ENCODE data around the gene TMEM144.

The TMEM144 gene

GRCh38 chr4:158192439-158193158, 17.7 kb upstream of the TMEM144 start:
- ChIA-PET POLR2A (no interaction called here), CTCF (interaction anchor here (1.0 to 9.0 kb wide), 8 partner anchors 10 to 202 kb away, joined by 3 to 52 read pairs (median 4); no protein-coding TSS in a partner anchor)
- H3K36me3 ChIP-seq (ENCODE audit: control insufficient read depth in 2 of 2, insufficient read depth in 1 of 2, low read length in 2 of 2): no peaks in the 10 kb centered on the region
- no peak overlapping the region for H3K27ac ChIP-seq (ENCODE audit: extremely low read depth, low read depth, low read length)
- no peaks in the 10 kb centered on the region for H3K4me1 ChIP-seq (ENCODE audit: control insufficient read depth, insufficient read depth, low read length)
- no peak overlapping the region for H3K4me3 ChIP-seq (ENCODE audit: low read depth, low read length)
- no peaks in the 10 kb centered on the region for H3K9me3 ChIP-seq (ENCODE audit: control insufficient read depth, insufficient read depth, low read depth, low read length)
- TF ChIP-seq ZNF175 (tag by site-specific recombination; IDR thresholded peaks at IDR 0.05) (no peak), PRDM2 (tag by site-specific recombination; IDR thresholded peaks at IDR 0.05; ENCODE audit: borderline replicate concordance) (no peak), ZNF518A (tag by site-specific recombination; conservative IDR thresholded peaks at IDR 0.05; ENCODE audit: low read depth) (no peak), ZNF830 (tag by site-specific recombination; IDR thresholded peaks at IDR 0.05; ENCODE audit: low read depth) (no peak), ZNF571 (tag by site-specific recombination; IDR thresholded peaks at IDR 0.05) (no peak), ZNF16 (tag by site-specific recombination; IDR thresholded peaks at IDR 0.05; ENCODE audit: low read depth) (no peak), ZNF324 (tag by site-specific recombination; IDR thresholded peaks at IDR 0.05) (no peak), CTCF (tag by site-specific recombination; IDR thresholded peaks at IDR 0.05) (no peak), ZNF23 (tag by site-specific recombination; IDR thresholded peaks at IDR 0.05; ENCODE audit: borderline replicate concordance) (no peak), TCF7L2 (IDR thresholded peaks at IDR 0.05; ENCODE audit: borderline replicate concordance, low read depth, low read length) (no peak)
